Measurements from ENCODE around the gene PHLPP1.

Gene PHLPP1

DNA sequence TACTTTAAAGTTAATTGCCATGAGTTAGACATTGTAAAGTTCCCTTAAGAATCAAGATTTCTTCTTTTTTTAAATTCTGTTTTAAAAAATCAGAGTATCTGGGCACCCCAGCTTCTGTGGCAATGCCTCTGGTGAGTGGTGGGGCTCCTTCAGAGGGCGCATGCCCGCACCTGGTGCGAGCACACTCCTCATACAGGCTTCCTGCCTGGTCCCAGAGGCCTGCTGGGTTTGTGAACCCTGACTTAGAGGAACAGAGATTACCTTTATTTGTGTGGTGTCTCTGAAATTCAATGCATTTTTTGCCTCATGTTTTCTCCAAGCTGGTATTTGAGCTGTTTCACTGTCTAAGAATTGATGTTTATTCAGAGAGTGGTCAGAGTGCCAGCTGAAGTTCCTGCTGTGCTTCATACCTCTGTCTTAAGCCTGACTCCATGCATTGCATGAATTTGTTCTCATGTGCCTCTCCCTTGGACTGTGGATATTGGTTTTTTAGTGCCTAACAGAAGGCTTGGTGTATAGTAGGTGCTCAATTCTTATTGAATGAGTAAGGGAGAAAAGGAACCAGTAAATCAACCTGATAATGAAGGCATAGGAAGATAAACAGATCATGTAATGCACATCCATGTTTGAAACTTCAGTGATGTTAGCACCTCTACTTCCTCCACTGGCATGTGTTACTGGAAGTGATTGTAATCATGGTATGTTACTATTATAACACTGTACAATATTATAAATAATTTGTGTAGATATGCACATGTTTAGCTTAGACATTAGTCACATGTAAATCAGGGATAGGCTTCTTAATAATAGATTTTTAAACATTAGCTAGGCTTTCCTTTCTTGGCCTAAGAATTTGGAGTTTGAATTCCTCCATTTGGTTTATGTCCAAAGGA lies 29.0 kb downstream of the PHLPP1 start:
- DNase-seq (ENCODE audit: low spot score): no peak

GRCh38 chr18:62745089-62745751 lies 29.9 kb downstream of the PHLPP1 start:
- DNase-seq (ENCODE audit: low spot score): no peak

DNA sequence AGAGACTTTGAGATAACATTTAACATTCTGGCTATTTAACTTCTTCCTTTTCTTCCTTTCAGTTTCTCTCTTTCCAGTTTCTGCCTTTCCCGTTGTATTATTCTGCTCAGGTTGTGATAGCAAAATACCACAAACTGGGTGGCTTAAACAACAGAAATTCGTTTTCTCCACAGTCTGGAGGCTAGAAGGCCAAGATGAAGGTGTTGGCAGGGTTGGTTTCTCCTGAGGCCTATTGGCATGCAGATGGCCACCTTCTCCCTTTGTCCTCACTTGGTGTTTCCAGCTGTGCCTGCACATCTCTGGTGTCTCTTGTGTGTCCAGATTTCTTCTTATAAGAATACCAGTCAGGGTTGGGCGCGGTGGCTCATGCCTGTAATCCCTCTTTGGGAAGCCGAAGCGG lies 34.0 kb downstream of the PHLPP1 start:
- DNase-seq (ENCODE audit: low spot score): no peak

DNA sequence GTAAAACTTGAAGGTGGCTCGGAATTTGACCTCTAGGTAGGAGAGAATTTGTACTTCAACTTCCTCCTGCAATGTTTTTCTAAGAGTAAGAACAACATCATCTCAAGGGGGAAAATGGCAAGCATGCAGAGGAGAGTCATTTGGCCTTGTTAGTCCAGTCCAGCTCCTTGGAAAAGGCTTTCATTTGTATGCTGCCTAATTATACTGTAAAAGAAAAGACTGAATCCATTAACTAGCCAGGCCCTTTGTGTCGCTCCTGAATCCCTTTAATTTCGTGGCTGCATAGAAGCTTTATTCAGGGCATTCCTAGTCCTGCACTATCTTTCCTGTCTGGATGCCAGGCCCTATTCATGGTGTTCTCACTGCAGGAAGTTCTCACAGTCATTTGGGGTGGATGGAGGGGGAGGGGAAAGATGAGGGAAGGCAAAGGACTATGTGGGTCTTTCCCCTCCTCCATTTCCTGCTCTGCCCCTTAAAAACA lies 36.0 kb downstream of the PHLPP1 start:
- peak; percentile 57 for DNase-seq (ENCODE audit: low spot score)

- no peak for DNase-seq (ENCODE audit: low spot score)
Measured at GRCh38 chr18:62751977-62752376, 36.6 kb downstream of the PHLPP1 start.

- DNase-seq (ENCODE audit: low spot score): no peak
Measured at GRCh38 chr18:62754026-62754425, 38.7 kb downstream of the PHLPP1 start.

DNA sequence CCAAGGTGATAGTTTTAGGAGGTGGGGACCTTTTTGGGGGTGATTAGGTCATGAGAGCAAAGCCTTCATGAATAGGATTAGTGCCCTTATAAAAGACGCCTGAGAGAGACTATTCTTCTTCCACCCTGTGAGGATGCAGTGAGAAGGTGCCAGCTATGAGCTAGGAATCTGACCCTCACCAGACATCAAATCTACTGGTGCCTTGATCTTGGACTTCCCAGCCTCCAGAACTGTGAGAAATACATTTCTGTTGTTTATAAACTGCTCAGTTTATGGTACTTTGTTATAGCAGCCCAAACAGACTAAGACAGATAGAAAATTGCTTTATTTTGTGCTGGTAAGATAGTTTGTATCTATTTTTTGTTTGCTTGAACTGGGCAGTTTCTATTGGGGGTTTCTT lies 40.1 kb downstream of the PHLPP1 start:
- no peak for DNase-seq (ENCODE audit: low spot score)

- DNase-seq (ENCODE audit: low spot score): no peak
Measured at GRCh38 chr18:62755946-62756345, 40.6 kb downstream of the PHLPP1 start.

DNA sequence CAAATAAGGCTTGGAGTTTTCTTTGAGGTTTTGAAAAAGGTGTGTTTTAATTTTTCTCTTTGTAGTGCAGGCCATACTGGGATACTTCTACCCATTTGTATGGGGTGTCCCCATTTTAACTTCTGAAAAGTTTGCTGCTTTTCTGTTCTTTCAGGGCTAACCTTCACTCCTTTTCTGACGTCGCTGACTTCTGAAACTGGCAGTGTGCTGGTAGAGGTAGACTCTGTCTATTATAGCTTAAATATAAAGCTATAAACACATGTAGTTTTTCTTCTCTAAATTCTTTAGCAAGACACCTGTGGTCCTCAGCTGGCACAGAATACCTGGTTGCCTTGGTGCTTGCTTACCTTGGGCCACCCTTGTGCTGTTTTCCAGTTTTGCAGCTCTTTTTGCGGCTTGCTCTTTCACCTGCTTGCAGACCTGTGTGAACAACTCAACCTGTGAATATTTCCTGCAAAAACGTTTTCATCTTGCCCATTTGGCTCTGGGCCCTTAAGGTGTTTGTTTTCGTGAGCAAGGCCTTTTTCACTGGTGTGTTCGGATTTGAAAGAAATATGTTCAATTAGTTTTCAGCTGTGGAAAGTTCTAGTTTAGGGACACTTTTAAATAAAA lies 42.2 kb downstream of the PHLPP1 start:
- no peak for DNase-seq (ENCODE audit: low spot score)

DNA sequence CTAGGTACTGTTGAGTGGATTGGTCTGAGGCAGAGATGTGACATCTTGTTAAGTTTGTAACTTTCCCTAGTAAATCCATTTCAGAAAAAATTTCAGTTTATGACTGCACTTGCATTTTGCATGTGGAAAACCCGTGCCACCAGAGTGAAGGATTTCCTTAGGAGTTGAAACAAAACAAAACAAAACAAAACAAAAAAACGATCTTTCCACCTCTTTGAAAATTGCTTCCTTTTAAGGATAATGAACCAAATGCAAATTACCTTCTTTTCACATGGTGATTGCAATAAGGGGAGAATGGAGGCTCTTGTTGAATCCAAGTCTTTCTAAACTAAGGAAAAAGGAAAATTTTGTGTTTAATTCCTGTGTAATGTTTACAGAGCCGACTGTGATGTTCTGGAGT lies 43.2 kb downstream of the PHLPP1 start:
- DNase-seq (ENCODE audit: low spot score): no peak

- no peak for DNase-seq (ENCODE audit: low spot score)
Measured at GRCh38 chr18:62759704-62760402, 44.5 kb downstream of the PHLPP1 start.

- DNase-seq (ENCODE audit: low spot score): no peak
Measured at GRCh38 chr18:62760403-62760734, 45.0 kb downstream of the PHLPP1 start.

- DNase-seq (ENCODE audit: low spot score): no peak
Measured at GRCh38 chr18:62763101-62763521, 47.8 kb downstream of the PHLPP1 start.

DNA sequence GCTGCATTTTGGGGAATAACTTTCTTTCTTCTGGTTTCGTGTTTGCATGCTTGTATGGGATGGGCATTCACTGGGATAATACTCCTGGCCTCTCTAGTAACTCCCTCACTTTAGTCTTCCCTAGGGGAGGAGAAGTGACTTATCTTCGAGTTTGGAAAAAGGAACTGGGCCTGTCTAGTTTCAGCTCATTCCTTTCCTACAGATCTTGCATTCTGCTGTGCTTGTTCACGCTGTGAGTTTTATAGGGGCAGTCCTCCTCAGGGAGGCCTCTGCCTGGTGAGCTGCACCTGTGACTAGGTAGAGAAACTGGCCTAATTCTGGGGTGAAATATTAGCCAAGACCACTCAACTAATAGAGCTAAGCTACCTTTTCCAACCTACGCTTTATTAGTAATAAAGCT lies 50.9 kb downstream of the PHLPP1 start:
- no peak for DNase-seq (ENCODE audit: low spot score)

- no peak for DNase-seq (ENCODE audit: low spot score)
Measured at GRCh38 chr18:62767321-62767720, 52.0 kb downstream of the PHLPP1 start.

- no peak for DNase-seq (ENCODE audit: low spot score)
Measured at GRCh38 chr18:62767836-62768557, 52.7 kb downstream of the PHLPP1 start.

DNA sequence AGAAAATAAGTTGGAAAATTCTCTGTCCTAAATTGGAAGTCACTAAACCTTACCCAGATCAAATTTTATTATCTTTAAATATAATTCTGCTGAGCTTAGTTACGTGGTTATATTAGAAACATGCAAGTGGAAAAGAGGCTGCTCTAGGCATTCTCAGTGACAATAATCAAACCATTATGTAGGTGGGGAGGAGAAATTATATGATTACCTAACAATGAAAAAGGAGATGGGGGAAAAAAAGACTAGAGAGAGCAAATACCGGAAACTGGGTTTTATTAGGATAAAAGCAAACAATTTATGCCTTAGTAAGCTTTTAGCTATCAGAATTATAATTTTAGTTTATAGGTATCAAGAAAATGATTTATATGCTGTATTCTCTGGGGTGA lies 53.2 kb downstream of the PHLPP1 start:
- DNase-seq (ENCODE audit: low spot score): no peak

DNA sequence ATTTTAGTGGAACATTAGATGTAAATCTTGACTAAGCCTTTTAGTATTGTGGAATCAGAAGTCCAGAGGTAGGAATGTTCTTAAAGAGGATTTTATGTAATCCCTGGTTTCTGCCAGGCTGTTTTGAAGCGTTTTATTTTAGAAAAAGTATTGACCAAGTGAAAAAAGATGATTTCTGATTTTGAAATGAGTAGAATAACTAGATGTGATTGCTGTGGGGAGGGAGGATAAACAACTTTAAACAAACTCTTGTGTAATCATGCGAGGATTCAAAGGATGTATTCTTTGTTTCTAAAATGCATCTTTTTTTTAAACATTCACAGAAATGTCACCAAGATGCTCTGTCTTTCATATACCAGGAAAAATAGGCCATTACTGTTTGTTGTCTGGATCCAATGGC lies 53.9 kb downstream of the PHLPP1 start:
- no peak for DNase-seq (ENCODE audit: low spot score)

DNA sequence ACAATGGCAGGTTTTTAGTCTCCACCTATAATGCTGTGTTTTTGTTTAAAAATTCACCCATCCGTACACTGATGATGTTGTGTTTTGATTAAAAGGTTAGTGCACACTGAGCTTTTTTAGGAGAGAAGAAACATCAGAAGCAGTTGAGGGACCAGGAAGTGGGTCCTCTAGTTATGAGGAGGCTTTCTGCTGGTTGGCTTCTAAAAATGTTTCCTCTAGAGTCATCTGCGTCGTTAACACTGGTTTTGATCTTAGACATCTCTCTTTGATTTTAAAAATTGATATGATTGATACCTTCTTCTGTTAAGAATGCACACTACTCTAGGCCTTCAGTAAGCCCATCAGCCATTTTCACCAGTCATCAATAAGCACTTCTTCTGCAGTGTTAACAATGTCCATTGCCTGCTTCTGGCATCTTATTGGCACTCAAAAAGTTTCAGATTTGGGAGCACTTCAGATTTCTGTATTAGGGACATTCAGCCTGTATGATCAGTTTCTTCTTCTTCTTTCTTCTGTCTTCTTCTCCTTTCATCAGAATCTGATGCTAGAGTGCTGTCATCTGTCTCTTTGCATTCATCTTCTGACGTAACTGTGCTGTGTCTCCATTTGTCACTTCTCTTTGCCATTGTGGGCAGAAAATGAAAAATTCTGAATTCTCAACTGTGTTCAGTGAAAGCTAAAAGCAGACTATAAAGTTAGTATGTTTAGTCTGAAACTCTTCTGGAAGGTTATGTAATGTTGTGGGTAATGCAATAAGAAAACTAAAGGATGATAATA lies 56.3 kb downstream of the PHLPP1 start:
- DNase-seq (ENCODE audit: low spot score): no peak

- DNase-seq (ENCODE audit: low spot score): no peak
Measured at GRCh38 chr18:62772860-62773584, 57.7 kb downstream of the PHLPP1 start.
